GM18517 (cell line): Measurements from ENCODE around the gene FAM83C.

Experiments used
- ATAC-seq: cut with Tn5 transposase; IDR thresholded peaks from one replicate; pipeline ENCODE4 v1.9.1; 2021; ENCODE audit warnings: mild to moderate bottlenecking, moderate library complexity; ENCODE audit not compliant: unreplicated experiment

FAM83C gene

DNA sequence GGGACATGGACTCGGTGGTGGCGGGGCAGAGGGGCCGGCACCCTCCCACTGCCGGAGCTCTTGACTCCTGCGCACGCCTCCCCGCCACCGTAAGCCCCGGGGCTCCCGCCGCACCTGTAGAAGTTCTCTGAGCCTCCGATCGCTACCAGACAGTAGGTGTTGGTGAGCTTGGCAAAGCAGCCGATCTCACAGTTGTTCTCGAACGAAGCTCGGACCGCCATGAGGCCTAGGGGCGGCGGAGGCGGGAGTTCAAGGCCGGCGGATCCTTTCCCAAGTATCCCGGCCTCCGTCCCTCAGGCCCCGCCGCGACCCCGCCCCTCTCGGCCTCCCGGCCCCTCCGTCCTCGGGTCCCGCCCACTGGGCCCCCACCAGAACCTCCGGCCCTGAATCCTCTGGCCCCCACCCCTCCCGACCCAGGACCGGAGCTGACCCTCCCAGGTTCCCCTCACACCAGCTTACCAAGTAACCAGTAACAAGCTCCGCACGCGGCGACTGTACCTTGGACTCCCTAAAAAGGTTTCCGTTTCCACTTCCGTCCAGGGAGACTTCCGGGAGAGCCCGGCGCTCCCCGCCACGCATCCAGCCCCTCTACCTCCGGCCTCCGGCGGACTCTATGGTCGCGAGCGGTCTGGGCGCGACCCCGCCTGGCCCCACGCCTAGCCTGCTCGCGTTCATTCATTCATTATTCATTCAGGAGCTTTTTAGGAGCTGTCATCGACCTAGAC is 7.8 kb downstream of the FAM83C start, which contains the start of gene EIF6:
Gene EIF6, minus strand, starts transcription at position 506 of the 725 bp plus-strand sequence. Its CDS starts 285 bp downstream, at position 221.
- peak; percentile 70 for ATAC-seq

DNA sequence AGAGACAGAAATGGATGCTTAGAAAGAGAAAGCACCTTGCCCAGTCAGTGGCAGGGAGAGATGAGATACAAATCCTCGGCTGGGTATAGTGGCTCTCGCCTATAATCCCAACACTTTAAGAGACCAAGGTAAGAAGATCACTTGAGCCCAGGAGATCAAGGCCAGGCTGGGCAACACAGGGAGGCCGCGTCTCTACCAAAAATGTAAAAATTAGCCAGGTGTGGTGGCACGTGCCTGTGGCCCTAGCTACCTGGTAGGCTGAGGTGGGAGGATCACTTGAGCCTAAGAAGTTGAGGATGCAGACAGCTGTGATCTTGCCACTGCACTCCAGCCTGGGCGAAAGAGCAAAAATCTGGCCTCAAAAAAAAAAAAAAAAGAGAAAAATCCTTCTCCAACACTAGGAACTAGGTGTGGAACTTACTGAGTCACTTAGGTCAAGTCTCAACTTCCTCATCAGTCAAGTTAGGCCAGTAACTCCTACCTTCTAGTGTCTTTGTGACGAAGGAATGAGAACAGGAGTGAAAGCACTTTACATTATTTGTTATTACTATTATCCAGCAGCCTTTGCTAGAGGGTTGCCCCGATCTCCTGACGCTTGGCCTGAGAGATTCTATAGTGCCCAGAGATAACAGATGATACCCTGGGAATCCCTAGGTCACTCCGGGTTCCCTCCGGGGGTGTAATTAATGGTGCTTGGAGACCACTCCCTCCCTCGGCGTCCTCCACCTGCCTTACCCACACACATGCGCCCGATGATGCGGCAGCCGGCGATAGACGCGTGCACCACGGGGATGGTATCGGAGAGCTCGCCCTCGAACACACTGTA is 8.6 kb downstream of the FAM83C start:
- peak; percentile 12 for ATAC-seq

DNA sequence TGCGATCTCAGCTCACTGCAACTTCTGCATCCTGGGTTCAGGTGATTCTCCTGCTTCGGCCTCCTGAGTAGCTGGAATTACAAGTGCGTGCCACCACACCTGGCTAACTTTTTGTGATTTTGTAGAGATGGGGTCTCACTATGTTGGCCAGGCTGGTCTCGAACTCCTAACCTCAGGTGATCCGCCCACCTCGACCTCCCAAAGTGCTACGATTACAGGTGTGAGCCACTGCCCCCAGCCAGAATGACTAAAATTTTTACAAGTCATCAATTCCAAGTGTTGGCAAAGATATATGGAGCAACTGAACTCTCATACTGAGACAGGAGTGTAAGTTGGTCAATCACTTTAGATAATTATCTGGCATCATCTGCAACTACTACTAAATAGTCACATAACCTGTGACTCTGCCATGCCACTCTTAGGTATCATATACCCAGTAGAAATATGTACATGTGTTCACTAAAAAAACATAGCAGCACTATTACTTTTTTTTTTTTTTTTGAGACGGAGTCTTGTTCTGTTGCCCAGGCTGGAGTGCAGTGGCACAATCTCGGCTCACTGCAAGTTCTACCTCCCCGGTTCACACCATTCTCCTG is 10.6 kb downstream of the FAM83C start:
- ATAC-seq = no peak

DNA sequence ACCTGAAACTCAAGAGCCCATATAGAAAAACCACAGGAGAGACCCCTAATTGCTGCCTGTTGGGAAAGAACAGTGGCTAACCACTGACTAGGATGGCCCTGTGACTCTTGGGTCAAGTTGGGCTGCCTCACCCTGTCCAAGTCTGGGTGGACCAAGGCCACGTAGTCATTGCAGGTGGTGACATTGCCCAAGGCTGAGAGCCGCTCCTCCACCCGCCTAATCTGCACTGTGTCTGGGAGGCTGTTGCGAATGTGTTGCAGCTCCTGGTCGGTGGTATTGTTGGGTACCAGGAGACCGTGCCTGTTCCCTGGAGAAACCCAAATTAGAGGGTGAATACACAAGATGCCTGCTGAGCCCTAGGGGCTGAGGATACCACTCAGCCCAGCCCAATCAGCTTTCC is 11.7 kb downstream of the FAM83C start:
- ATAC-seq = no peak

DNA sequence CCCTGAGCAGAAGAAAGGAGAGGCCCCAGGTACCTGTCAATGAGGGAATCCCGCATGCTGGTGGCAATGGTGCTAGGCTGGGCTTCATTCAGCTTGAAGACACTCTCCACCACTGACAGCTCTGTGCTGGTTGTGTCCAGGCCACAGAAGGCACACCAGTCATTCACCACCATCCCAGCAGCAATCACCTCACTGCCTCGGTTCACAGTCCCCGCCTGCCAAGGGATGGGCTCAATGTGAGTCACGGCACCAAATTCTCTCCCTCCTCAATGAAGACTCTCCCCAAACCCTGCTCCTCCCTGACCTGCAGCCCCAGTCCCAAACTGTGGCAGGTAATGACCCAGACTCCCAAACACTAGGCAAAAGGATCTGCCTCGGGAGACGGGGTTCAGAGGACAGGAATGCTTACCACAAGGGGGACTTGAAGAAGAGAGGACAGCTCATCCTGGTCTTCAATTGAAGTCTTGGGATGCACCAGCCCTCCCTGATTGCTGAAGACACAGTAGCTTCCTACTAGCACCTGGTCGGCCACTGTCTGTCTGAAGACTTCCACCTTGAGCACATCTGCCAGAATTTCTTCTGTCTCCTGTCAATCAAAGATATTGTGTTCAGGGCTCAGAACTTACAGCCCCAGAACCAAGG is 12.6 kb downstream of the FAM83C start:
- no peak for ATAC-seq

DNA sequence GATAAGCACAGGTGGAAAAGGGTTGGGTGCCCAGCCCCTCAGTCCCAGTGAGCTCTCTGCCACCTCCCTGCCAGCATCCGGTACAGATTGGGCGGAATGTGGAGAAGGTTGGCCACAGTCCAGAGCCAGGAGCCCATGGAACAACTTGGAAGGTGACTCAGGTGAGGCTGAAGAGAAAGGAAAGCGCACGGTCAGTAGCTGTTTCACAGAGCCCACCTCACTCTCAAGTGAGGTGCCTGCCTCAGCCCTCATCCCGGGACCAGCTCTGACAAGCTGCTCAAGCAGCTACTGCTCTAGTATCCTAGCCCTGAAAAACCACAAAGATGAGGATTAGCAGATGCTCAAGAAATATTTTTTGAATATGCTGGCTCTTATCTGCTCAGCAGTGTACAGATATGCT is 13.2 kb downstream of the FAM83C start:
- ATAC-seq = no peak

DNA sequence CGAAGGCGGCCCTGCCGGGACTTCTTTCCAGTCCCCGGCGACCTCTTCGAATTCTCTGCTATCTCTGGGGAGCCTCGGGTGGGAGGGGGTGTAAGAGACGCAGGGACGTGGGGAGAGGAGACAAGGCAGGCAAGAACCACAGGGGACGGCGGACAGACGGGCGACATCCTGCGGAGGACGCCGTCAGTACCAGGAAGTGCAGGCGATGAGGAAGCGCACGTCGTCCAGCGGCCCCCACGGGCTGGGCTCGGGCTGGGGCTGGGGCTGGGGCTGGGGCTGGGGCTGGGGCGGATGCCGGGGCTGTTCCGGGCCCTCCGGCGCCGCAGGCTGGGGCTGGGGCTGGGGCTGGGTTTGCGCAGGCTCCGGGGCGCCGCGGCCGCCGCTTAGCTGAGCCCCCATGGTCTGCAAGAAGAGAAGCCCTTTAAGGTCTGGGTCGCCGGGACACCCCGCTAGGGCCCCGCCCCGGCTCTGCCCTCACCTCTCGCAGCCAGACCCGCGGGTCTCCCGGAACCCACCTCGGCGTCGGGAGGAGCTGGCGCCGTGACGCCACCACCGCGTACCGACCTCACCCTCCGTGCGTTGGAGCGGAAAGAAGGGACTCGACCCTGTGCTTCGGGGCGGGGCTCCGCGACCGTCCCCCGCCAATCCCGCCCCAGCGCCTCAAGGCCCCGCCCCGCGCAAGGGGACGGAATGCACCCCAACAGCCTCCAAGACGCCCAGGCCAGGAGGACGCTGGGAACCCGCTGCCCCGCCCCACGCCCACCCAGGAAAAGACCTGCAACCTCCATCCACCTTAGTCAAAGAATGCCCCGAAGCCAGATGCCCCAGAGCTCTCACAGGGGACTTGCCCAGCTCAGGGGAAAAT is 14.5 kb downstream of the FAM83C start, which contains the start of gene MMP24OS:
Gene MMP24OS, minus strand, starts transcription at position 592 of the 865 bp plus-strand sequence. Its CDS starts 193 bp downstream, at position 399.
- peak; percentile 62 for ATAC-seq

DNA sequence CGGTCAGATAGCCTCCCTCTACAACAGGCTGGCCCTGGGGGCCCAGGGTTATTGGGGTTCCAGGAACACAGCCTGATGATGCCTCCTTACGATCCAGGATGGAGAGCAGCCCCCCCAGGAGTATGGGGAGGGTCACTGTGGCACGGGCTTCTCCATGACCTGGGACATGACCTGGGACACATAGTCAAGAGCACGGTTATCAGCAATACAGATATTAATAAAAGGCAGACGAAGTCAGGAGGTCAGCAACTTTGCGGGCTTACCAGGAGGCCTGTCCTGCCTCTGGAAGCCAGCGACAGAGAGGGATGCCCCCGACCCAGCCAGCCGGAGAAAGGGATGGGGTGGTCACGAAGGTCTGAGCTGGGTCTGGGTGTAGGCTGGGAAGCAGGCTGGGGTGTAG is 15.1 kb downstream of the FAM83C start:
- peak; percentile 12 for ATAC-seq

DNA sequence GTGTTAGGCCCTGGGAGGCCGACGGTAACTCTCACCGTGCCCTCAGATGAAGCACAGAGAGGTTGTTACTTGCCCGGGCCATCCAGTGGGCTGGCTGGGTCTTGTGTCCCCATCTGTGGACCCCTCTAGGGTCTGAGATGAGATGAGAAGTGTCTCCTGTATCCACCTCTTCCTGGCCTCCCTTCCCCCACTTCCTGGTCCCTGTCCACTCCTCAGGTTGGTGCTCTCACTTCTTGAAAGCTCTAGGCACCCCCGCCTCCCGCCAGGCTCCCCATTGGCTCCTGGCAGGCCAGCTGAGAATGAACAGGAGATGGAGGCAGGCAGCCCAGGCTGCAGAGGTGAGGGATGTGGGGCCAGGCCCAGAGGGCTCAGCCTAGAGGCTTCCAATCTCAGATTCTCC is 15.8 kb downstream of the FAM83C start:
- ATAC-seq = no peak

DNA sequence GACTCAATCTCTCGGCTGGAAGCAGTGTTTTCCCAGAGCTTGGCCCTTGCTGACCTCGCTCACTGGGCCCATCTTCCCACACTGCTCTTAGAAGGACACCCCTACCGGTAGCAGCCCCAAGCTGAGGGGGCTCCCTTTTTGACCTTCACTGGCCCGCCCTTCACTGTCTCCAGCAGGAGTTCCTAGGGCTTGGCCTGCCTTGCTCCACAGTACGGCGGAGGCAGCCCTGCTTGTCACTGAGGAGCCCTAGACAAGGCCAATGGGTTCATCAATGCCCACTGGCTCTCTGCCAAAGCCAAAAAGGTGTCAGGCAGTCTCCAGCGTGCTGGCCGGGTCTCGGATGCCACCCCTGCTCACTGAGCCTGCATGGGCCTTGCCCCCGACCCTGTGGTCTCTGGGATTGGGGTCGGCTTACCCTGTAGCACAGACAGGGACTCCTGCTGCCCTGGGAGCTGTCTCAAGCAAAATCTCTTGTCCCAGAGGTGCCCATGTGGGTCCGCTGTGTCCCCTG is 16.4 kb downstream of the FAM83C start:
- ATAC-seq = no peak

DNA sequence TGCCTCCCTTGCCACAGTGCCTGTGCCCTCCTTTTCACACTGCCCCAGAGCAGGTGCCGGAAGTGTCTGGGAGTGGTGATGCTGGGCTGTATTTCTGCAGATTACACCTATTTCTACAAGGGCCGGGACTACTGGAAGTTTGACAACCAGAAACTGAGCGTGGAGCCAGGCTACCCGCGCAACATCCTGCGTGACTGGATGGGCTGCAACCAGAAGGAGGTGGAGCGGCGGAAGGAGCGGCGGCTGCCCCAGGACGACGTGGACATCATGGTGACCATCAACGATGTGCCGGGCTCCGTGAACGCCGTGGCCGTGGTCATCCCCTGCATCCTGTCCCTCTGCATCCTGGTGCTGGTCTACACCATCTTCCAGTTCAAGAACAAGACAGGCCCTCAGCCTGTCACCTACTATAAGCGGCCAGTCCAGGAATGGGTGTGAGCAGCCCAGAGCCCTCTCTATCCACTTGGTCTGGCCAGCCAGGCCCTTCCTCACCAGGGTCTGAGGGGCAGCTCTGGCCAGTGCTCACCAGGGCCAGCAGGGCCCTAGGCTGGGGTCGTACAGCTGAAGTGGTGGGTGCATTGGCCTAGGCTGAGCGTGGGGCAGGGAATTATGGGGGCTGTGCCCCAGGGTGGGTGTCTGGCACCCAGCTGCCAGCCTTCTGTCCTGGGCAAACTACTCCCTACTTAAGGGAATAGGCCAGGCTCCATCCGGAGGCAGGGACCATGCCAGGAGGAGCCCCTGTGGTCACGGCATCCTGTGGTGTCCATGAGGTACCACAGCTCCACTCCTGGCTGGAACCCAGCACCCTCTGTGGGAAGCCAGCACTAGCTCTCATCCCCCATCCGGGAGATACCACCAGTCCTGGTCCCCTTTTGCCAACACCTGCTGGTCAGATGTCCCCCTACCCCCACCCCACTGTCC is 17.8 kb downstream of the FAM83C start:
- no peak for ATAC-seq

DNA sequence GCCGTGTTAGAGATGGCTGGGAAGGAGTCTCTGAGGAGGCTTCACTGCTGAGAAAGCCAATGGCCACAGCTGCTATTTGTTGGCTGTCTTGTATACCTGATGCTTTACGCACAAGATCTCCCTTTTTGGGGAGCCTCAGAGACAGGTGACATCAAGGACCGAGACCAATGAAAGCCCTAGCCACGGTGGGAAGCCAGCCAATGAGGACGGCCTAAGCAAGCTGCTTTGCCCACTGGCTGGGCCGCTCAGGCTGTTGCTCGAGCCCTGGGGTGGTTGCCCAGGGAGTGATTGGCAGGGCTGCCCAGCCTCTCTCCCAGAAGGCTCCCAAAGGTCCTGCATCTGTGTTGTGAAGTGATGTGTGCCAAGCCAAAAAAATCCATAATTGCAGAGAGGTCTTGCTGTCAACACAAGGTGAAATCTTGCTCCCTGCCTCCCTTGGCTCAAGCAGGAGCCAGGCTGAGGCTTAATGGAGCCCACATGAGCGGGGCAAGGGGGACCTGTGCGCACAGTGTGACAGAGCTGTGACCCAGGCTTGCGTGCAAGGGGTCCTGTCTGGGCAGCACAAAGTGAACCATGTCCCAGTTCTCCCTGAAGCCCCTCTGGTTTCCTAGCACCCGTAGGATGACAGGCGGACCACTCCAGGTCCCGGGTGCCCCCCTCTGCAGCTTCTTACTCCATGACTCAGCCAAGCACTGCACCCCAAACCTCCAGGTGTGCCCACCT is 18.6 kb downstream of the FAM83C start:
- ATAC-seq = no peak

DNA sequence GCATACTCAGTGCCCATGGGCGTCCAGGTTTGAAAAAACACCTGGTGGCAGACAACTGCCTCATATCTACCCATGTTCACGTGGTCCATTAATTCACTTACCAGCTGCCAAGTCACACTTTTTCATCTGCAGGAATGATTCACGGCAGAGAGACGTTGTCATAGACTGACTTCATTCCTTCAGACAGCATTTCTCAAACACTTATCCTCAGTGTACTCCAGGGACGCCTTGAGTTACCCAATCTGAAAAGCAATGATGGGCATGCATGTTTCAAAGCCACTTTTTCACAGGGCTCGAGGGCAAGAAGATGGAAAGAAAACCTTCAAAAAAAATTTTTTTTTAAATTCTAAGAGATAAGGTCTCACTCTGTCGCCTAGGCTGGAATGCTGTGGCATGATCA is 20.3 kb downstream of the FAM83C start:
- ATAC-seq = no peak

DNA sequence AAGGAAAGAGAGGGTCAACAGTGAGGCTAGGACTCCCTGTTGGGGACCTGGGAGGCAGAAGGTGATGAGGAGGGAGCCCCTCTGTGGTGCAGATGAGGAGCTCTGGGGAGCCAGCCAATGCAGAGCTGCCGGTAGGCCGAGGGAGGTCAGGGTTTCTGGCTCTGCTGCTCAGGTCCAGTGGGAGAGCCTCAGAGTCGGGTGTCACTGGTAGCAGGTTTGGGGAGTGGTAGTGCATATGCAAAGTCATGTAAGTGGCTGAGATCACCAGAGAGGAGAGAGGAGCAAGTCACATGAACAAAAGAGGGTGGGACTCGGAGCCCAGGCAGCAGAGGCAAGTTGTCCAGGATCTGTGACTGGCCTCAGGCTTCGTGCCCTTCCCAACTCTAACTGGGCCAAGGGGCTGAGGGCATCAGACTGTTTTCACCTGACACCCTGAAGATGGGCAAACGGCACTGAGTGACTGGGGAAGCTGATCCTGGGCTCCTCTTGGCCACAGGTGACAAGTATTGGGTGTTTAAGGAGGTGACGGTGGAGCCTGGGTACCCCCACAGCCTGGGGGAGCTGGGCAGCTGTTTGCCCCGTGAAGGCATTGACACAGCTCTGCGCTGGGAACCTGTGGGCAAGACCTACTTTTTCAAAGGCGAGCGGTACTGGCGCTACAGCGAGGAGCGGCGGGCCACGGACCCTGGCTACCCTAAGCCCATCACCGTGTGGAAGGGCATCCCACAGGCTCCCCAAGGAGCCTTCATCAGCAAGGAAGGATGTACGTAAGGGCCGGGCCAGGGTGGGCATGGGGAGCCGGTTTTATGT is 20.9 kb downstream of the FAM83C start:
- no peak for ATAC-seq

DNA sequence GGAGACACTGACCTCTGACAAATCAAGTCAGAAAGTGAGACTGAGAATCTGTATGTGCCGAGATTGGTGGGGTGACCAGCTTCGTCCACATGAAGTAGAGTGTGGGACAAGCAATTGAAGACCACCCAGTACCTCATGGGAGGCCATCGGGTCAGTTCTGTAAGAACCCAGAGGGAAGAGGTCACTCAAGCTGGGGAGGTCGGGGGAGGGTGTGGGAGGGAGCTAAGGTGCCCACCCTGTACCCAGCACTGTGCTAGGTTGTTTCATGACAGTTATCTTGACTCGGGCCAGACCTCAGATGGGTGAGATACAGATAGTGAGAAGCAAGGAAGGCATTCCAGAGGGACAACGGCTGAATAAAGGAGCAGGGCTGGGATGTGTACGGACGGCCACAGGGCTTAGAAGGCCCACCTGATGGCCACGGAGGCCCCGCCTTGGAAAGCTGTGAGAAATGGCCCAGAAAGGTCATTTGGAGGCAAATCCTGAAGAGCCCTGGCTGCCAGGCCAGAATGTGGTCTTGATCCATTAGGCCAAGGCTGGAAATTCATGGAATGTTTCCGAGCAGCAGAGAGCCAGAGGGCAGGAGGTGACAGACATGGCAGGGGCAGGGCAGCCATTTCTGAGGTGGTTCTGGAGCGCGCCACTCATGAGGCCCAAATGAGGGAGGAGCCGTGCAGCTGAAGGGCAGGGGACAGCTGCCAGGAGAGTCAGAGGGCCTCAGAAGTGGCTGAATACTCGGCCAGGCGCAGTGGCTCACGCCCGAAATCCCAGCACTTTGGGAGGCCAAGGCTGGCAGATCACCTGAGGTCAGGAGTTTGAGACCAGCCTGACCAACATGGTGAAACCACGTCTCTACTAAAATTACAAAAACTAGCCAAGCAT is 22.0 kb downstream of the FAM83C start:
- ATAC-seq = no peak

DNA sequence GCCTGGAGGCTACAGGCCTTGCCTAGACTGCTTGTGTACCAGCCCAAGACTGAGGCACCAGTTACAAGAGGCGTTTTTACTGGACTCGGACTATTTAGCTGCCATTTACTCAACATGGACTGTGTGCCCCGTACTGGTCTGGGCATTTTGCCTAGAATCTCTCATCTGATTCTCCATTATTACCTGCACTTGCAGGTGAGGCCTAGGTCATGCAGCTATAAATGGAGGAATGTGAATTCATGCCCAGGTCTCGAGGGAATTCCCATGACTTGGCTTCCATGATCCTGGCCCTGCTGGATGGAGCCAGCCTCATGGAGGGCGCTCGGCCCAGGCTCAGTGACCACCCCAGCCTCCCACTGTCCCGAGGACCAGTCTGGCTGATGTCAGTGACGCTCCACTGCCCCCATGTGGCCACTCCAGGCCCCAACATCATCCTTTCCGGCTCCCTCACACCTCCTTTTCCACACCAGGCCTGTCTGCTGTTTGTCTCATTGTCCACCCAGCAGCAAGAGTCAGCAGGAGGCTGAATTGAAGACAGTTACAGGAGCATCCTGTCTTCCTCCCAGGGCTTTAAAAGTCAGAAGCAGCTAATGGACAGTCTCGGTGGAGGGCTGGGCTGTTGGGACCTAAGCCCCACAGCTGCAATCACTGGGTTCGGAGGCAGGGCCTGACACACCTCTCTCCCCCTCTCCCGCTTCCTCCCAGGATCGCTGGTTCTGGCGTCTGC is 23.0 kb downstream of the FAM83C start:
- ATAC-seq = no peak
